ENCODE data around the gene GUCA1A.
"Not testable (repeated sequence)": the region's sequence is repeated elsewhere in the genome, so short reads cannot be mapped to it uniquely, and the experiment has no call there.

The GUCA1A gene

GRCh38 chr6:42212442-42212841 lies 39.3 kb downstream of the GUCA1A start:
- Histone ChIP-seq H3F3A (ENCODE audit: insufficient read depth) (peaks cover 17% of the 10 kb centered on the region; the same call in 1 of the 2 replicates), H3K9me3 (ENCODE audit: insufficient read depth, low read length) (no peaks in the 10 kb centered on the region), H3K4me3 (ENCODE audit: insufficient read depth, low read length, poor library complexity, severe bottlenecking) (no peak overlapping the region), H3K27ac (ENCODE audit: low read depth, low read length) (no peak overlapping the region), H2AFZ (ENCODE audit: low read depth, low read length, severe bottlenecking) (no peak overlapping the region), H3K27me3 (ENCODE audit: low read length) (no peaks in the 10 kb centered on the region), H3K36me3 (ENCODE audit: low read length) (peaks cover 43% of the 10 kb centered on the region), H3K4me2 (ENCODE audit: low read depth, low read length, poor library complexity, severe bottlenecking) (no peak overlapping the region), H3K79me2 (ENCODE audit: insufficient read depth, low read length) (peaks cover 30% of the 10 kb centered on the region), H3K9ac (ENCODE audit: low read length) (no peak overlapping the region), H3K9me2 (replicated peaks; ENCODE audit: insufficient read depth, low read length) (no peaks in the 10 kb centered on the region), H4K20me1 (ENCODE audit: low read depth, low read length) (no peaks in the 10 kb centered on the region)
- TF ChIP-seq EZH2phosphoT487 (conservative IDR thresholded peaks at IDR 0.05; ENCODE audit: low read length) (no peak), CTCF (IDR thresholded peaks at IDR 0.05; ENCODE audit: insufficient read depth, low read length, poor library complexity, severe bottlenecking) (no peak)

- Histone ChIP-seq H3K79me2 (ENCODE audit: insufficient read depth, low read length) (peaks cover 32% of the 10 kb centered on the region), H3F3A (ENCODE audit: insufficient read depth) (peaks cover 23% of the 10 kb centered on the region), H3K36me3 (ENCODE audit: low read length) (peaks cover 28% of the 10 kb centered on the region), H3K4me2 (ENCODE audit: low read depth, low read length, poor library complexity, severe bottlenecking) (peak overlapping the region; percentile 85), H3K4me3 (ENCODE audit: insufficient read depth, low read length, poor library complexity, severe bottlenecking) (peak overlapping the region; percentile 64), H3K9ac (ENCODE audit: low read length) (peak overlapping the region; percentile 72)
- not testable (repeated sequence) for H3K27ac ChIP-seq (ENCODE audit: low read depth, low read length); H2AFZ ChIP-seq (ENCODE audit: low read depth, low read length, severe bottlenecking); H4K20me1 ChIP-seq (ENCODE audit: low read depth, low read length); H3K9me2 ChIP-seq (replicated peaks; ENCODE audit: insufficient read depth, low read length); H3K27me3 ChIP-seq (ENCODE audit: low read length); H3K9me3 ChIP-seq (ENCODE audit: insufficient read depth, low read length)
These were observed 43.3 kb downstream of the GUCA1A start for GRCh38 chr6:42216495-42216894.

GRCh38 chr6:42217157-42217518 lies 44.0 kb downstream of the GUCA1A start:
- H4K20me1 ChIP-seq (ENCODE audit: low read depth, low read length): no peaks in the 10 kb centered on the region
- peak overlapping the region; percentile 74 for H2AFZ ChIP-seq (ENCODE audit: low read depth, low read length, severe bottlenecking)
- peaks cover 23% of the 10 kb centered on the region for H3F3A ChIP-seq (ENCODE audit: insufficient read depth)
- peak overlapping the region; percentile 64 for H3K4me3 ChIP-seq (ENCODE audit: insufficient read depth, low read length, poor library complexity, severe bottlenecking)
- peak overlapping the region; percentile 85 for H3K4me2 ChIP-seq (ENCODE audit: low read depth, low read length, poor library complexity, severe bottlenecking)
- peak overlapping the region; percentile 72 for H3K9ac ChIP-seq (ENCODE audit: low read length)
- no peaks in the 10 kb centered on the region for H3K9me2 ChIP-seq (replicated peaks; ENCODE audit: insufficient read depth, low read length)
- no peaks in the 10 kb centered on the region for H3K27me3 ChIP-seq (ENCODE audit: low read length)
- H3K79me2 ChIP-seq (ENCODE audit: insufficient read depth, low read length): peaks cover 32% of the 10 kb centered on the region
- H3K27ac ChIP-seq (ENCODE audit: low read depth, low read length): 0 out of 2 replicates have a peak overlapping the region, but pooled peaks have one; percentile 6
- TF ChIP-seq CTCF (IDR thresholded peaks at IDR 0.05; ENCODE audit: insufficient read depth, low read length, poor library complexity, severe bottlenecking) (no peak), EZH2phosphoT487 (conservative IDR thresholded peaks at IDR 0.05; ENCODE audit: low read length) (no peak)
- peaks cover 21% of the 10 kb centered on the region for H3K36me3 ChIP-seq (ENCODE audit: low read length)
- H3K9me3 ChIP-seq (ENCODE audit: insufficient read depth, low read length): no peaks in the 10 kb centered on the region

GRCh38 chr6:42217519-42218367 lies 44.6 kb downstream of the GUCA1A start, which contains the start of gene MRPS10:
MRPS10 (minus strand) TSS chr6:42217861; CDS start chr6:42217849, 12 bp downstream.
- no peaks in the 10 kb centered on the region for H3K27me3 ChIP-seq (ENCODE audit: low read length)
- peak within 1 kb of the TSS; percentile 72 for H3K9ac ChIP-seq (ENCODE audit: low read length)
- peak within 1 kb of the TSS; percentile 85 for H3K4me2 ChIP-seq (ENCODE audit: low read depth, low read length, poor library complexity, severe bottlenecking)
- H3K4me3 ChIP-seq (ENCODE audit: insufficient read depth, low read length, poor library complexity, severe bottlenecking): peak within 1 kb of the TSS; percentile 64
- no peaks in the 10 kb centered on the region for H4K20me1 ChIP-seq (ENCODE audit: low read depth, low read length)
- peaks cover 32% of the 10 kb centered on the region for H3K79me2 ChIP-seq (ENCODE audit: insufficient read depth, low read length)
- H3K9me2 ChIP-seq (replicated peaks; ENCODE audit: insufficient read depth, low read length): no peaks in the 10 kb centered on the region
- peaks cover 23% of the 10 kb centered on the region for H3F3A ChIP-seq (ENCODE audit: insufficient read depth)
- H3K9me3 ChIP-seq (ENCODE audit: insufficient read depth, low read length): no peaks in the 10 kb centered on the region
- TF ChIP-seq CTCF (IDR thresholded peaks at IDR 0.05; ENCODE audit: insufficient read depth, low read length, poor library complexity, severe bottlenecking) (no peak), EZH2phosphoT487 (conservative IDR thresholded peaks at IDR 0.05; ENCODE audit: low read length) (no peak)
- H2AFZ ChIP-seq (ENCODE audit: low read depth, low read length, severe bottlenecking): peak within 1 kb of the TSS; percentile 74
- H3K36me3 ChIP-seq (ENCODE audit: low read length): peaks cover 16% of the 10 kb centered on the region
- H3K27ac ChIP-seq (ENCODE audit: low read depth, low read length): 0 out of 2 replicates have a peak within 1 kb of the TSS, but pooled peaks have one; percentile 6

Data from SU-DHL-6 (cell line).